HepG2 (cell line): ENCODE data around the gene SKIDA1. TPM values are rescaled to one million over a fixed set of nuclear protein-coding genes. Genes with fewer than 3 reads are reported as not detected.

Experiments
- BRD4 ChIP-seq: sonication (generic); formaldehyde crosslinking; IDR thresholded peaks from 2 replicates; pipeline ENCODE4 v1.4.0; 2020; ENCODE audit warnings: missing genetic modification reagents
- CEBPG ChIP-seq: IDR thresholded peaks from 2 replicates; pipeline ENCODE4 v1.6.1; 2016
- FOXO1 ChIP-seq: sonication (generic); formaldehyde crosslinking; IDR thresholded peaks from 2 replicates; pipeline ENCODE4 v1.4.0; 2020; ENCODE audit warnings: missing genetic modification reagents
- HDAC2 ChIP-seq: sonication (generic); formaldehyde crosslinking; IDR thresholded peaks from 2 replicates; pipeline ENCODE4 v1.4.0; 2020; ENCODE audit warnings: missing genetic modification reagents
- HNF4A ChIP-seq: sonication (generic); formaldehyde crosslinking; IDR thresholded peaks from 2 replicates; pipeline ENCODE4 v1.4.0; 2020; ENCODE audit warnings: missing genetic modification reagents
- HNF4G ChIP-seq, 2 experiments: sonication (generic) in 1 of 2; formaldehyde crosslinking in 1 of 2; IDR thresholded peaks; 2 replicates each; pipeline versions ENCODE4 v1.4.0 to v1.6.1; 2011 to 2020; ENCODE audit warnings: borderline replicate concordance in 2 of 2, low read depth in 2 of 2, mild to moderate bottlenecking in 2 of 2, low read length in 1 of 2, missing genetic modification reagents in 1 of 2, moderate library complexity in 1 of 2
- KAT7 ChIP-seq: IDR thresholded peaks from 2 replicates; pipeline ENCODE4 v1.6.1; 2018; ENCODE audit warnings: borderline replicate concordance, missing compliant biosample characterization
- MLLT10 ChIP-seq: sonication (generic); formaldehyde crosslinking; IDR thresholded peaks from 2 replicates; pipeline ENCODE4 v1.4.0; 2020; ENCODE audit warnings: missing genetic modification reagents
- NR3C1 ChIP-seq: sonication (generic); formaldehyde crosslinking; IDR thresholded peaks from 2 replicates; pipeline ENCODE4 v1.4.0; 2020; ENCODE audit warnings: missing genetic modification reagents
- SALL1 ChIP-seq: sonication (generic); formaldehyde crosslinking; IDR thresholded peaks from 2 replicates; pipeline ENCODE4 v1.8.0; 2022; ENCODE audit warnings: mild to moderate bottlenecking, missing genetic modification reagents
- SIX1 ChIP-seq: sonication (generic); formaldehyde crosslinking; IDR thresholded peaks from 2 replicates; pipeline ENCODE4 v1.4.0; 2020; ENCODE audit warnings: missing genetic modification reagents, borderline replicate concordance
- SP140L ChIP-seq: sonication (generic); formaldehyde crosslinking; IDR thresholded peaks from 2 replicates; pipeline ENCODE4 v1.4.0; 2020; ENCODE audit warnings: missing genetic modification reagents, borderline replicate concordance
- YY1 ChIP-seq: IDR thresholded peaks from 2 replicates; pipeline ENCODE4 v1.6.1; 2011; ENCODE audit warnings: low read length, low read depth, moderate library complexity, mild to moderate bottlenecking; ENCODE audit not compliant: insufficient read depth, insufficient replicate concordance
- ZNF264 ChIP-seq: sonication (generic); formaldehyde crosslinking; IDR thresholded peaks from 2 replicates; pipeline ENCODE4 v1.4.0; 2020; ENCODE audit warnings: missing genetic modification reagents
- ZNF431 ChIP-seq: sonication (generic); formaldehyde crosslinking; IDR thresholded peaks from 2 replicates; pipeline ENCODE4 v1.9.0; 2022; ENCODE audit warnings: missing genetic modification reagents, low read depth, mild to moderate bottlenecking, borderline replicate concordance
- ZNF496 ChIP-seq: sonication (generic); formaldehyde crosslinking; IDR thresholded peaks from 2 replicates; pipeline ENCODE4 v1.8.1; 2023; ENCODE audit warnings: mild to moderate bottlenecking, moderate library complexity, missing genetic modification reagents; ENCODE audit not compliant: insufficient replicate concordance
- ZNF564 ChIP-seq: sonication (generic); formaldehyde crosslinking; IDR thresholded peaks from 2 replicates; pipeline ENCODE4 v1.8.1; 2023; ENCODE audit warnings: mild to moderate bottlenecking, missing genetic modification reagents
- ZNF782 ChIP-seq: sonication (generic); formaldehyde crosslinking; IDR thresholded peaks from 2 replicates; pipeline ENCODE4 v1.4.0; 2020; ENCODE audit warnings: missing genetic modification reagents, mild to moderate bottlenecking, borderline replicate concordance
- polyA plus RNA-seq, 8 experiments: library from polyadenylated mRNA; depleted of rRNA in 3 of 8; stranded (reverse) in 7 of 8; unstranded in 1 of 8; fragments of >200 nt; fragmentation: Illumina TruSeq in 4 of 8; extraction: Trizol in 4 of 8; gene quantifications; 2 replicates each; pipeline versions ENCODE4 v1.2.1 to v1.2.3, GENCODE V29; 2011 to 2016; ENCODE audit warnings: low read depth in 4 of 8, missing spikeins in 1 of 8, mixed read lengths in 1 of 8; ENCODE audit not compliant: insufficient read depth in 1 of 8
- total RNA-seq, 5 experiments: library from RNA; depleted of rRNA; stranded (reverse); fragments of >200 nt; fragmentation: Illumina TruSeq; extraction: Trizol; gene quantifications; 2 replicates each; pipeline ENCODE4 v1.2.3, GENCODE V29; 2016; ENCODE audit warnings: low read depth in 1 of 5
- TF ChIP-seq, protein P1 (sequence below), 2 experiments: fragments of 450-650 bp in 1 of 2; sonication (generic) in 1 of 2; formaldehyde crosslinking; IDR thresholded peaks; 2 replicates each; pipeline versions ENCODE4 v1.5.0 to v1.8.0; 2020 to 2022; ENCODE audit warnings: mild to moderate bottlenecking in 1 of 2, missing genetic modification reagents in 1 of 2
- TF ChIP-seq, protein P2 (sequence below): sonication (generic); formaldehyde crosslinking; IDR thresholded peaks from 2 replicates; pipeline ENCODE4 v1.4.0; 2020; ENCODE audit warnings: mild to moderate bottlenecking, missing genetic modification reagents, borderline replicate concordance
- TF ChIP-seq, protein P3 (sequence below): sonication (generic); formaldehyde crosslinking; IDR thresholded peaks from 2 replicates; pipeline ENCODE4 v1.4.0; 2020; ENCODE audit warnings: missing genetic modification reagents; ENCODE audit errors: not compliant biosample characterization

The SKIDA1 gene
- total and polyA plus RNA-seq, 2 of the 13 experiments (the other 11 are each of a cell fraction or from before 2014, with no cell fraction given) = 0.73 to 1.5 TPM

DNA sequence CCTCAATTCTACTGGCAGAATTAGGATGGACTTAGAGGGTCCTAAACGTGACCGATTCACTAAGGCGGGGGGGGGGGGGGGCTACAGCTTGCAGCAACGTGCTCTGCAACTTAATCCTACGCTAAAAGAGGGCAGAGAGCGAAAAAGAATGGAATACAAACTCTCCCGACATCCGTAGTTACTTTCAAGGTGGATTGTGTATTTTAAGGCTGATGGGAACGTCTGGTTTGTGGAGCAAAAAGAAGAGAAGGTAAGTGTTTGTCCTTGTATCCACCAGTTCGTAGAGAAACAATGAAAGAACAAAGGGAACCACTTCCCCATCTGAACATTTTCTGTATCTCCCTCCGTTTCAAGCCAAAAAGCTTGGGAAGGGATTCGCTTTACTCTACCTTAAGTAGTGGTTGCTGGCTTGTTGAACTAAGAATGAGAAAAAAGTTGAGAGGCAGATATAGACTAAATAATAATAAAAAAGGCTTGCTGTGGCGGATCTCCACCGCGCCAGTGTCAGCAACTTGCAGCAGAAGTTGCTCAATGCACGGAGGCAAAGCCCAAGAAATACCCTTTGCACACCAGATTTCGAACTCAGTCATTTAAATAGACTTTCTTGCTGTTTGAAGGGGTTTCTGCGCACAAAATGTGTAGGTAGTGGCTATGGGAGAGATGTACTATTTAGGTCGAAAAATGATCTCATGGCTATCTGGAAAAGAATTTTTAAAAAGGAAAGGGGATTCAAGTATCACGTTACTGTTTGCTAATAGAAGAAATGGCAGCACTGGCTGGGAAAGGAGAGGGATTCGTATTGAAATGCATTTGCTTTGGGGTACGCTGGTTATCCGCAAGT is 736 bp downstream of the SKIDA1 start (continued):
- TF ChIP-seq, protein P1, sequence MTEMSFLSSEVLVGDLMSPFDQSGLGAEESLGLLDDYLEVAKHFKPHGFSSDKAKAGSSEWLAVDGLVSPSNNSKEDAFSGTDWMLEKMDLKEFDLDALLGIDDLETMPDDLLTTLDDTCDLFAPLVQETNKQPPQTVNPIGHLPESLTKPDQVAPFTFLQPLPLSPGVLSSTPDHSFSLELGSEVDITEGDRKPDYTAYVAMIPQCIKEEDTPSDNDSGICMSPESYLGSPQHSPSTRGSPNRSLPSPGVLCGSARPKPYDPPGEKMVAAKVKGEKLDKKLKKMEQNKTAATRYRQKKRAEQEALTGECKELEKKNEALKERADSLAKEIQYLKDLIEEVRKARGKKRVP (CRISPR knock-in tag; IDR thresholded peaks at IDR 0.05) = peak in 1 of 2 experiments; percentile 48; a peak in 2 of 4 replicates
- TF ChIP-seq MLLT10 (no peak), SIX1 (CRISPR knock-in tag) (peak; percentile 49; the same call in 1 of the 2 replicates), SP140L (CRISPR knock-in tag) (no peak), FOXO1 (no peak), KAT7 (peak; percentile 16; the same call in 1 of the 2 replicates), HNF4G (IDR thresholded peaks at IDR 0.05; ENCODE audit: borderline replicate concordance, low read depth, low read length) (0 out of 2 replicates have a peak, but pooled peaks have one; percentile 31), HNF4G (CRISPR knock-in tag; IDR thresholded peaks at IDR 0.05; ENCODE audit: borderline replicate concordance, low read depth) (no peak), NR3C1 (CRISPR knock-in tag) (no peak), BRD4 (CRISPR knock-in tag) (no peak), CEBPG (peak; percentile 95), ZNF782 (CRISPR knock-in tag) (no peak), YY1 (peak; percentile 30), HNF4A (CRISPR knock-in tag) (peak; percentile 25; the same call in 1 of the 2 replicates), ZNF564 (0 out of 2 replicates have a peak, but pooled peaks have one; percentile 6), ZNF264 (CRISPR knock-in tag) (0 out of 2 replicates have a peak, but pooled peaks have one; percentile 5), SALL1 (CRISPR knock-in tag) (no peak), ZNF431 (no peak), ZNF496 (CRISPR knock-in tag) (no peak), HDAC2 (CRISPR knock-in tag) (no peak)
- TF ChIP-seq, protein P2, sequence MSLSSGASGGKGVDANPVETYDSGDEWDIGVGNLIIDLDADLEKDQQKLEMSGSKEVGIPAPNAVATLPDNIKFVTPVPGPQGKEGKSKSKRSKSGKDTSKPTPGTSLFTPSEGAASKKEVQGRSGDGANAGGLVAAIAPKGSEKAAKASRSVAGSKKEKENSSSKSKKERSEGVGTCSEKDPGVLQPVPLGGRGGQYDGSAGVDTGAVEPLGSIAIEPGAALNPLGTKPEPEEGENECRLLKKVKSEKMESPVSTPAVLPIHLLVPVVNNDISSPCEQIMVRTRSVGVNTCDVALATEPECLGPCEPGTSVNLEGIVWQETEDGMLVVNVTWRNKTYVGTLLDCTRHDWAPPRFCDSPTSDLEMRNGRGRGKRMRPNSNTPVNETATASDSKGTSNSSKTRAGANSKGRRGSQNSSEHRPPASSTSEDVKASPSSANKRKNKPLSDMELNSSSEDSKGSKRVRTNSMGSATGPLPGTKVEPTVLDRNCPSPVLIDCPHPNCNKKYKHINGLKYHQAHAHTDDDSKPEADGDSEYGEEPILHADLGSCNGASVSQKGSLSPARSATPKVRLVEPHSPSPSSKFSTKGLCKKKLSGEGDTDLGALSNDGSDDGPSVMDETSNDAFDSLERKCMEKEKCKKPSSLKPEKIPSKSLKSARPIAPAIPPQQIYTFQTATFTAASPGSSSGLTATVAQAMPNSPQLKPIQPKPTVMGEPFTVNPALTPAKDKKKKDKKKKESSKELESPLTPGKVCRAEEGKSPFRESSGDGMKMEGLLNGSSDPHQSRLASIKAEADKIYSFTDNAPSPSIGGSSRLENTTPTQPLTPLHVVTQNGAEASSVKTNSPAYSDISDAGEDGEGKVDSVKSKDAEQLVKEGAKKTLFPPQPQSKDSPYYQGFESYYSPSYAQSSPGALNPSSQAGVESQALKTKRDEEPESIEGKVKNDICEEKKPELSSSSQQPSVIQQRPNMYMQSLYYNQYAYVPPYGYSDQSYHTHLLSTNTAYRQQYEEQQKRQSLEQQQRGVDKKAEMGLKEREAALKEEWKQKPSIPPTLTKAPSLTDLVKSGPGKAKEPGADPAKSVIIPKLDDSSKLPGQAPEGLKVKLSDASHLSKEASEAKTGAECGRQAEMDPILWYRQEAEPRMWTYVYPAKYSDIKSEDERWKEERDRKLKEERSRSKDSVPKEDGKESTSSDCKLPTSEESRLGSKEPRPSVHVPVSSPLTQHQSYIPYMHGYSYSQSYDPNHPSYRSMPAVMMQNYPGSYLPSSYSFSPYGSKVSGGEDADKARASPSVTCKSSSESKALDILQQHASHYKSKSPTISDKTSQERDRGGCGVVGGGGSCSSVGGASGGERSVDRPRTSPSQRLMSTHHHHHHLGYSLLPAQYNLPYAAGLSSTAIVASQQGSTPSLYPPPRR (CRISPR knock-in tag) = no peak
- TF ChIP-seq, protein P3, sequence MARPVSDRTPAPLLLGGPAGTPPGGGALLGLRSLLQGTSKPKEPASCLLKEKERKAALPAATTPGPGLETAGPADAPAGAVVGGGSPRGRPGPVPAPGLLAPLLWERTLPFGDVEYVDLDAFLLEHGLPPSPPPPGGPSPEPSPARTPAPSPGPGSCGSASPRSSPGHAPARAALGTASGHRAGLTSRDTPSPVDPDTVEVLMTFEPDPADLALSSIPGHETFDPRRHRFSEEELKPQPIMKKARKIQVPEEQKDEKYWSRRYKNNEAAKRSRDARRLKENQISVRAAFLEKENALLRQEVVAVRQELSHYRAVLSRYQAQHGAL (CRISPR knock-in tag) = no peak
